ELR (cell line): Measurements from ENCODE around the gene HORMAD2.

Source experiments
- DNase-seq: peaks from one replicate; pipeline ENCODE4 v3.0.0-alpha.2; 2015; ENCODE audit warnings: low read depth

Gene HORMAD2

GRCh38 chr22:30105483-30105882 lies 25.2 kb downstream of the HORMAD2 start:
- DNase-seq = no peak

GRCh38 chr22:30113494-30113893 lies 33.2 kb downstream of the HORMAD2 start:
- no peak for DNase-seq

- DNase-seq = no peak
Measured at GRCh38 chr22:30114361-30114760, 34.1 kb downstream of the HORMAD2 start.

GRCh38 chr22:30115705-30116104 lies 35.4 kb downstream of the HORMAD2 start:
- DNase-seq = no peak

GRCh38 chr22:30116362-30117117 lies 36.3 kb downstream of the HORMAD2 start:
- peak; percentile 81 for DNase-seq

- DNase-seq = no peak
Measured at GRCh38 chr22:30117256-30117655, 37.0 kb downstream of the HORMAD2 start.

- no peak for DNase-seq
Measured at GRCh38 chr22:30118291-30118690, 38.0 kb downstream of the HORMAD2 start.

GRCh38 chr22:30121960-30122359 lies 41.7 kb downstream of the HORMAD2 start:
- no peak for DNase-seq

GRCh38 chr22:30123463-30123862 lies 43.2 kb downstream of the HORMAD2 start:
- no peak for DNase-seq

GRCh38 chr22:30127749-30128166 lies 47.5 kb downstream of the HORMAD2 start:
- DNase-seq = peak; percentile 46

GRCh38 chr22:30128511-30128910 lies 48.2 kb downstream of the HORMAD2 start:
- DNase-seq = no peak

- DNase-seq = no peak
Measured at GRCh38 chr22:30129636-30130035, 49.4 kb downstream of the HORMAD2 start.

- DNase-seq = no peak
Measured at GRCh38 chr22:30132290-30132996, 52.2 kb downstream of the HORMAD2 start.

GRCh38 chr22:30140414-30140813 lies 60.1 kb downstream of the HORMAD2 start:
- no peak for DNase-seq

- no peak for DNase-seq
Measured at GRCh38 chr22:30143265-30143664, 63.0 kb downstream of the HORMAD2 start.

- DNase-seq = no peak
Measured at GRCh38 chr22:30144391-30144790, 64.1 kb downstream of the HORMAD2 start.

GRCh38 chr22:30150212-30150611 lies 69.9 kb downstream of the HORMAD2 start:
- DNase-seq = no peak

GRCh38 chr22:30158277-30158676 lies 78.0 kb downstream of the HORMAD2 start:
- no peak for DNase-seq

GRCh38 chr22:30158744-30159500 lies 78.7 kb downstream of the HORMAD2 start:
- DNase-seq = no peak

GRCh38 chr22:30159561-30160353 lies 79.5 kb downstream of the HORMAD2 start:
- DNase-seq = peak; percentile 57

- no peak for DNase-seq
Measured at GRCh38 chr22:30161051-30161469, 80.8 kb downstream of the HORMAD2 start.

GRCh38 chr22:30167296-30167695 lies 87.0 kb downstream of the HORMAD2 start:
- DNase-seq = no peak
